ENCODE results near the gene SPART.

Gene SPART

DNA sequence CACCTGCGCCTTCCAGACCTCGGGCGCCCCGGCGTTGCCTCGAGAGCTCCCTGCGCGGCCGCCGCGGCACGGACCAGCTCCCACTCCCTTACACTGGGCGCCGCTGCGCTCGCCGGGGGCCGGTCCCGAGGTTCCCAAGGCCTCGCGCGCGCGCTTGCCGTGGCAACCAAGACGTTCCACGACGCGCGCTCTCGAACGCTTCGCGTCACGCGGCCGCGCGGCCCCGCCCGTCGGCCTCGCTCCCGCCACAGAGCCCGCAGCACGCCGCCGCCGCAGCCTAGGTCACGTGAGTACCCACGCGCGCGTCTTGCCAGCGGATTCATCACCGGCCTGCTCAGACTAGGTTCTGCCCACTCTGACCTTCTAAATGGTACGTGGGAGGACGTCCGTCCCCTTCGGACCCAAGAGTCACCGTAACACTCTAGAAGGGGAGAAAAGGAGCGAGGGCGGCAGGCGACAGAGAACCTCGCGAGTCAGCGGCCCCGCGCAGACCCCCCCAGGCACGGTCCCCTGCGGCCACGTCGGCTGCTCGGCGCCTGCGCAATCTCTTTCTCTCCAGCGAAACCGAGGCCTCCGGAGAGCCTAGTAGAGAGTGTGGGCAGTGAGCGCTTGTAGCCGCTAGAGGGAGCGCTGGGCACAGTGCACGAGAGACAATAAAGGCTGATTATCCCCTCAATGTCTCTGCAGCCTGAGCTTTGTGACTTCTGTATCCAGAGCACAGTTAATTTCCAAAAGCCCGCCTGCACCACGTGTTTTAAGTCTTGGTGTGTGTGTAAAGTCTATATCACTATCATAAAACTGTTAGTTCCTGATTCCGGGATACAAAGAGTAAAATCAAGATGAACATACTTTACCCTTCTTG lies at the start of gene SPART:
SPART (minus strand) TSS at position 173 of the 862 bp plus-strand sequence. CDS start 10,564 bp downstream, outside the sequence.
- no peaks in the 10 kb centered on the region for H3K36me3 ChIP-seq (ENCODE audit: insufficient read depth, low read length)
- H3K4me2 ChIP-seq (ENCODE audit: low read depth, low read length, poor library complexity, severe bottlenecking) = peak within 1 kb of the TSS; percentile 65
- peak within 1 kb of the TSS; percentile 89 for H3K9ac ChIP-seq (ENCODE audit: low read depth, low read length, poor library complexity, severe bottlenecking)
- peak within 1 kb of the TSS; percentile 97 for H2AFZ ChIP-seq (ENCODE audit: low read length)
- H3F3A ChIP-seq (ENCODE audit: low read depth) = no peaks in the 10 kb centered on the region
- TF ChIP-seq, protein P1, sequence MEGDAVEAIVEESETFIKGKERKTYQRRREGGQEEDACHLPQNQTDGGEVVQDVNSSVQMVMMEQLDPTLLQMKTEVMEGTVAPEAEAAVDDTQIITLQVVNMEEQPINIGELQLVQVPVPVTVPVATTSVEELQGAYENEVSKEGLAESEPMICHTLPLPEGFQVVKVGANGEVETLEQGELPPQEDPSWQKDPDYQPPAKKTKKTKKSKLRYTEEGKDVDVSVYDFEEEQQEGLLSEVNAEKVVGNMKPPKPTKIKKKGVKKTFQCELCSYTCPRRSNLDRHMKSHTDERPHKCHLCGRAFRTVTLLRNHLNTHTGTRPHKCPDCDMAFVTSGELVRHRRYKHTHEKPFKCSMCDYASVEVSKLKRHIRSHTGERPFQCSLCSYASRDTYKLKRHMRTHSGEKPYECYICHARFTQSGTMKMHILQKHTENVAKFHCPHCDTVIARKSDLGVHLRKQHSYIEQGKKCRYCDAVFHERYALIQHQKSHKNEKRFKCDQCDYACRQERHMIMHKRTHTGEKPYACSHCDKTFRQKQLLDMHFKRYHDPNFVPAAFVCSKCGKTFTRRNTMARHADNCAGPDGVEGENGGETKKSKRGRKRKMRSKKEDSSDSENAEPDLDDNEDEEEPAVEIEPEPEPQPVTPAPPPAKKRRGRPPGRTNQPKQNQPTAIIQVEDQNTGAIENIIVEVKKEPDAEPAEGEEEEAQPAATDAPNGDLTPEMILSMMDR (conservative IDR thresholded peaks at IDR 0.05; ENCODE audit: low read length) = peak; percentile 85
- no peak for TF ChIP-seq EZH2phosphoT487 (IDR thresholded peaks at IDR 0.05; ENCODE audit: borderline replicate concordance)
- no peaks in the 10 kb centered on the region for H4K20me1 ChIP-seq (ENCODE audit: insufficient read depth, low read length, poor library complexity, severe bottlenecking)
- peak within 1 kb of the TSS; percentile 80 for H3K4me3 ChIP-seq (ENCODE audit: low read length, poor library complexity, severe bottlenecking)
- no peaks in the 10 kb centered on the region for H3K9me3 ChIP-seq (ENCODE audit: insufficient read depth, low read depth, low read length)
- no peaks in the 10 kb centered on the region for H3K9me2 ChIP-seq (replicated peaks; ENCODE audit: low read depth, low read length)
- no peaks in the 10 kb centered on the region for H3K27me3 ChIP-seq (ENCODE audit: insufficient read depth, low read length, poor library complexity, severe bottlenecking)
- H3K79me2 ChIP-seq (ENCODE audit: insufficient read depth, low read length) = peaks cover 31% of the 10 kb centered on the region
- H3K4me1 ChIP-seq (ENCODE audit: insufficient read depth, low read length, poor library complexity, severe bottlenecking) = no peaks in the 10 kb centered on the region

- no peaks in the 10 kb centered on the region for H3K27me3 ChIP-seq (ENCODE audit: insufficient read depth, low read length, poor library complexity, severe bottlenecking)
- H3F3A ChIP-seq (ENCODE audit: low read depth) = no peaks in the 10 kb centered on the region
- peak overlapping the region; percentile 67 for H2AFZ ChIP-seq (ENCODE audit: low read length)
- no peaks in the 10 kb centered on the region for H3K9me3 ChIP-seq (ENCODE audit: insufficient read depth, low read depth, low read length)
- no peaks in the 10 kb centered on the region for H4K20me1 ChIP-seq (ENCODE audit: insufficient read depth, low read length, poor library complexity, severe bottlenecking)
- no peaks in the 10 kb centered on the region for H3K36me3 ChIP-seq (ENCODE audit: insufficient read depth, low read length)
- H3K79me2 ChIP-seq (ENCODE audit: insufficient read depth, low read length) = no peaks in the 10 kb centered on the region
- H3K9me2 ChIP-seq (replicated peaks; ENCODE audit: low read depth, low read length) = no peaks in the 10 kb centered on the region
- no peaks in the 10 kb centered on the region for H3K4me1 ChIP-seq (ENCODE audit: insufficient read depth, low read length, poor library complexity, severe bottlenecking)
- no peak overlapping the region for H3K9ac ChIP-seq (ENCODE audit: low read depth, low read length, poor library complexity, severe bottlenecking)
- TF ChIP-seq, protein P1 (conservative IDR thresholded peaks at IDR 0.05; ENCODE audit: low read length) = peak; percentile 67
- no peak for TF ChIP-seq EZH2phosphoT487 (IDR thresholded peaks at IDR 0.05; ENCODE audit: borderline replicate concordance)
- H3K4me2 ChIP-seq (ENCODE audit: low read depth, low read length, poor library complexity, severe bottlenecking) = no peak overlapping the region
- H3K4me3 ChIP-seq (ENCODE audit: low read length, poor library complexity, severe bottlenecking) = no peak overlapping the region
These were observed 49.1 kb upstream of the SPART start for GRCh38 chr13:36395280-36395679.

GRCh38 chr13:36385489-36385888 lies 39.3 kb upstream of the SPART start:
- TF ChIP-seq EZH2phosphoT487 (IDR thresholded peaks at IDR 0.05; ENCODE audit: borderline replicate concordance) = no peak
- TF ChIP-seq, protein P1 (conservative IDR thresholded peaks at IDR 0.05; ENCODE audit: low read length) = no peak
- Histone ChIP-seq H3K9me2 (replicated peaks; ENCODE audit: low read depth, low read length) (no peaks in the 10 kb centered on the region), H4K20me1 (ENCODE audit: insufficient read depth, low read length, poor library complexity, severe bottlenecking) (no peaks in the 10 kb centered on the region), H3F3A (ENCODE audit: low read depth) (no peaks in the 10 kb centered on the region), H3K4me3 (ENCODE audit: low read length, poor library complexity, severe bottlenecking) (no peak overlapping the region), H3K4me1 (ENCODE audit: insufficient read depth, low read length, poor library complexity, severe bottlenecking) (no peaks in the 10 kb centered on the region), H3K4me2 (ENCODE audit: low read depth, low read length, poor library complexity, severe bottlenecking) (no peak overlapping the region), H2AFZ (ENCODE audit: low read length) (no peak overlapping the region), H3K36me3 (ENCODE audit: insufficient read depth, low read length) (no peaks in the 10 kb centered on the region), H3K9me3 (ENCODE audit: insufficient read depth, low read depth, low read length) (no peaks in the 10 kb centered on the region), H3K79me2 (ENCODE audit: insufficient read depth, low read length) (no peaks in the 10 kb centered on the region), H3K9ac (ENCODE audit: low read depth, low read length, poor library complexity, severe bottlenecking) (no peak overlapping the region), H3K27me3 (ENCODE audit: insufficient read depth, low read length, poor library complexity, severe bottlenecking) (no peaks in the 10 kb centered on the region)
